H54 (cell line): ENCODE measurements around the gene SPRY2.

Experiments used
- DNase-seq: peaks from one replicate; pipeline ENCODE4 v3.0.0; 2011; ENCODE audit warnings: low spot score, mixed read lengths; ENCODE audit not compliant: insufficient read length
- FAIRE-seq: peaks from 3 replicates; lab custom pipeline; 2011; peaks lifted over from hg19 to GRCh38; lab: Jason Lieb, UNC
- POLR2A ChIP-seq: IDR thresholded peaks from 2 replicates; pipeline ENCODE4 v1.6.1; 2011; ENCODE audit warnings: low read depth, mild to moderate bottlenecking, low read length

SPRY2 gene

GRCh38 chr13:80339912-80340650 lies 845 bp downstream of the SPRY2 start:
- FAIRE-seq (no peak), DNase-seq (peak; percentile 23)
- 0 out of 2 replicates have a peak, but pooled peaks have one; percentile 16 for TF ChIP-seq POLR2A

- TF ChIP-seq POLR2A = no peak
- no peak for FAIRE-seq
- no peak for DNase-seq
These were observed 1.4 kb downstream of the SPRY2 start for GRCh38 chr13:80339563-80339911.

- FAIRE-seq (no peak), DNase-seq (peak; percentile 57)
These were observed 2.0 kb downstream of the SPRY2 start for GRCh38 chr13:80338781-80339562.

DNA sequence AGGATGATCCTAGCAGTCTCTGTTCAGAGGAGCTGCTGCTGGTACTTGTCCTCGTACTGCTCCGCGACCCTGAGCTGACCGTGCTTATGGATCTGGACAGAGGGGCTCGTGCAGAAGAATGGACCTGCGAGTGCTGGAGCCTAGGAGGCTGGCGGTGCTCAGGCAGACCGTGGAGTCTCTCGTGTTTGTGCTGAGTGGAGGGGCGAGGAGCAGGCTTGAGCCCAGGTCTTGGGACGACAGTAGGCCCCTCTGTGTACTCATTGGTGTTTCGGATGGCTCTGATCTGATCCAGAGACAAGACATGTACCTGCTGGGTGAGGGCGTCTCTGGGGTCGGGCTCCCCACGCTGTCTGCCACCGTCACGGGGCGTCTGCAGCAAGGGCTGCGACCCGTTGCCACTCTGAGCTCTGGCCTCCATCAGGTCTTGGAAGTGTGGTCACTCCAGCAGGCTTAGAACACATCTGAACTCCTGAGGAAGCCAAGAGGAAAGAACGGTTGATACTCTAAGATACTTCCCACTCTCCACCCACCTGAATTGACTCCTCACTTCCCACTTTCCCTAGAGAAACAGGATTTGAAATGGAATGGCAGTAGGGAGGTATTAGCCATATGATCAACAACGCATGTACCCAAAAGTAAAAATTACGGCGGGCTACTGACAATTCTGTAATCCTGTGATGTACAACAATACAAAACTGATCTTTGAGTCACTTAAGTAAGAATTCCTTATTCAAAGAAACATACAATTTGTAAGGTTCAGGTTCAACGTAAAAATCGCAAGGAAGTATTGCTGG lies 3.4 kb downstream of the SPRY2 start:
- FAIRE-seq (no peak), DNase-seq (no peak)
- no peak for TF ChIP-seq POLR2A

More at GRCh38 chr13:80338781-80339562, 2.0 kb downstream of the SPRY2 start:
- 0 out of 2 replicates have a peak, but pooled peaks have one; percentile 17 for TF ChIP-seq POLR2A

DNA sequence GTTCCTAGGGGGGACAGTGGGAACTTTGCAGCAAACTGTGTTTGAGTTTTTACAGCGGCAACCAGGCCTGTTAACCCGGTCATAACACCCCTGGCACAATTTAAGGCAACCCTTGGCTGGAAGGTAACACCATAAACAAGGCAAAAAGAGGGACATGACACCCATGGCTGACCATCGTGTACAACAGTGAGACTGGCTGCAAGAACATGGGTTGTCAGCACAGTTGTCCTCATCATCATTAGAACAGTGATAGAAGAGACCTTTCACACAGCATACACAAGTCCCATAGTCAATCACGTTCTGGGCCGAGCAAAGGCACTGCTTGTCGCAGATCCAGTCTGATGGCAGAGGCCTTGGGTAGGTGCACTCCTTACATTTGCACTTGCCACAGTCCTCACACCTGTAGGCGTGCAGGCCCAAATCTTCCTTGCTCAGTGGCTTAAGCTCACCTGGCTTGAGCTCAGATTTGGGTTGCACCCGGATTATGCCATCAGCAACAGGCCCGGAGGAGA lies 4.1 kb downstream of the SPRY2 start:
- DNase-seq (no peak), FAIRE-seq (peak; percentile 27)

GRCh38 chr13:80336370-80336769 lies 4.6 kb downstream of the SPRY2 start:
- FAIRE-seq = no peak
- TF ChIP-seq POLR2A = no peak
- no peak for DNase-seq

More for the DNA sequence above, 4.1 kb downstream of the SPRY2 start:
- TF ChIP-seq POLR2A = no peak

- DNase-seq (no peak), FAIRE-seq (peak; percentile 23)
- no peak for TF ChIP-seq POLR2A
These were observed 6.2 kb downstream of the SPRY2 start for GRCh38 chr13:80334597-80335260.

GRCh38 chr13:80331984-80332383 lies 8.9 kb downstream of the SPRY2 start:
- no peak for DNase-seq
- no peak for TF ChIP-seq POLR2A
- FAIRE-seq = no peak

GRCh38 chr13:80329250-80329649 lies 11.7 kb downstream of the SPRY2 start:
- DNase-seq (no peak), FAIRE-seq (no peak)
- no peak for TF ChIP-seq POLR2A

- DNase-seq (no peak), FAIRE-seq (no peak)
- no peak for TF ChIP-seq POLR2A
These were observed 21.9 kb downstream of the SPRY2 start for GRCh38 chr13:80319004-80319403.

DNA sequence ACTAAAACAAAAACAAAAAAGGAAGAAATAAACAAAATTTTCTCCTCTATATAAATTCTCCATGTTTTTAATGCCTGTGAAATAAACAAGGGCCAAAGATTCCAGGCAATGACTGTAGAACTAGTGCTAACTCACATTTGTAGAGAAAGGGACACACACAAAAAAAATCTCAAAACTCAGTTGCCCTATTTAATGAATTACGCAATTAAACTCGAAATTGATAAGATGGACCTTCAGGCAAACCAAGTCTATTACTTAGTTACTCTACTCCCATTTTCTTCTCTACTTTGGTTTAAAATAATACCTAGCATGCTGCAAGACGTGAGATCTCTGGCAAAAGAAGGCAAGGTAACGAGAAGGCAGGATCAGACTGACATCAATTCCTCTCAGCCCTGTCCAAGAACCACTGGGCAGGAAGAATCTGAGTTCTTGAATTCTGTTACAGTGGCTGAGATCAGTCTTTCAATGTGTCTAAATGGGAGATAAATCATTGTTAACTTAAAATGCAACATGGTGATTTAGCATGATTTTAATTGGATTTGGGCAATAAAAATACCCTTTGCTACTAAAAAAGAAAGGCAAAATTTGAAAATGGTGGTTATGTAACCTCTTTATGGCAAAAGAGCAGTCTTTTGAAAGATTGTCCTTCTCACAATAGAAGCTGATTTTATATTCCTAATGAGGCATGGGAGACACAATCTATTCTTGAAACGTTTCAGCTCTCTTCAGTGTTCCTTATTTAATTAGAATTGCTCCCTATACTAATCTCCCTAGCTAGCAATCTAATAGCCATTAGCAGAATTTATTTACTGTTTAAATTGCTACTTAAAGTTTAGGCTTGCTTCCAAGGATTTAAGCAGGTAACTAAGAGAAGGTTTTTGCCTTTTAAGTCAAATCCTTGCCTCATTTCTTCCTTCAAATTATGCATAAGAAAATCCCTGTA lies 25.9 kb downstream of the SPRY2 start:
- FAIRE-seq (no peak), DNase-seq (no peak)
- TF ChIP-seq POLR2A = no peak

- no peak for TF ChIP-seq POLR2A
- DNase-seq (no peak), FAIRE-seq (no peak)
These were observed 27.2 kb downstream of the SPRY2 start for GRCh38 chr13:80313668-80314256.
